CD4-positive, alpha-beta T cell treated with Interleukin-4 for 4 hours (primary cell): ENCODE data around the gene ACOD1.
"Not testable (repeated sequence)": the region's sequence is repeated elsewhere in the genome, so short reads cannot be mapped to it uniquely, and the experiment has no call there.

Experiments
- DNase-seq: peaks from one replicate; pipeline ENCODE4 v3.0.0-alpha.2; 2020

The ACOD1 gene

GRCh38 chr13:76948149-76948548 lies at the start of gene ACOD1:
Gene ACOD1 (plus strand): TSS chr13:76948511. CDS start chr13:76948559, 48 bp downstream.
- DNase-seq = no peak

- not testable (repeated sequence) for DNase-seq
Measured at GRCh38 chr13:76899066-76899465, 49.2 kb upstream of the ACOD1 start.

GRCh38 chr13:76903544-76904162 lies 44.7 kb upstream of the ACOD1 start:
- DNase-seq = peak; percentile 81

GRCh38 chr13:76904507-76904906 lies 43.8 kb upstream of the ACOD1 start:
- no peak for DNase-seq

- no peak for DNase-seq
Measured at GRCh38 chr13:76912476-76912875, 35.8 kb upstream of the ACOD1 start.

GRCh38 chr13:76913898-76914297 lies 34.4 kb upstream of the ACOD1 start:
- no peak for DNase-seq

- no peak for DNase-seq
Measured at GRCh38 chr13:76917095-76917494, 31.2 kb upstream of the ACOD1 start.

- not testable (repeated sequence) for DNase-seq
Measured at GRCh38 chr13:76917755-76918481, 30.4 kb upstream of the ACOD1 start.

GRCh38 chr13:76921516-76921915 lies 26.8 kb upstream of the ACOD1 start:
- no peak for DNase-seq

- DNase-seq = no peak
Measured at GRCh38 chr13:76925115-76925514, 23.2 kb upstream of the ACOD1 start.

GRCh38 chr13:76927955-76928354 lies 20.4 kb upstream of the ACOD1 start:
- DNase-seq = no peak

- DNase-seq = no peak
Measured at GRCh38 chr13:76928456-76928855, 19.9 kb upstream of the ACOD1 start.

GRCh38 chr13:76929320-76929719 lies 19.0 kb upstream of the ACOD1 start:
- DNase-seq = no peak

GRCh38 chr13:76929851-76930374 lies 18.4 kb upstream of the ACOD1 start:
- DNase-seq = no peak

GRCh38 chr13:76932076-76932475 lies 16.2 kb upstream of the ACOD1 start:
- DNase-seq = no peak

GRCh38 chr13:76934671-76935070 lies 13.6 kb upstream of the ACOD1 start:
- DNase-seq = no peak

GRCh38 chr13:76936763-76937162 lies 11.5 kb upstream of the ACOD1 start:
- DNase-seq = no peak

GRCh38 chr13:76937281-76937820 lies 11.0 kb upstream of the ACOD1 start:
- DNase-seq = no peak

GRCh38 chr13:76939215-76939614 lies 9.1 kb upstream of the ACOD1 start:
- no peak for DNase-seq

GRCh38 chr13:76942363-76942762 lies 5.9 kb upstream of the ACOD1 start:
- no peak for DNase-seq

GRCh38 chr13:76943646-76944045 lies 4.7 kb upstream of the ACOD1 start:
- DNase-seq = no peak

GRCh38 chr13:76944456-76944855 lies 3.9 kb upstream of the ACOD1 start:
- DNase-seq = no peak

GRCh38 chr13:76950101-76950500 lies 1.8 kb downstream of the ACOD1 start:
- no peak for DNase-seq

GRCh38 chr13:76953968-76954367 lies 5.7 kb downstream of the ACOD1 start:
- no peak for DNase-seq
